Caco-2 (cell line): ENCODE measurements around the gene HELZ. TPM values are rescaled to one million over a fixed set of nuclear protein-coding genes. Genes with fewer than 3 reads are reported as not detected.
A peak's percentile ranks its signal among the peaks of the same experiment; 100 is the strongest.

ENCODE experiments used
- BruUV-seq: library from RNA; stranded (reverse); fragments of 400-500 nt; replicated peaks from 2 replicates; lab custom pipeline; 2021; lab: Mats Ljungman, UMichigan
- CTCF ChIA-PET: fragments of 300-600 bp; sonication (Branson Sonifier 250); formaldehyde crosslinking; loops from one replicate; lab custom pipeline; 2022; ENCODE audit warnings: antibody characterized with exemption; lab: Charles Lee
- POLR2A ChIA-PET: fragments of 300-600 bp; sonication (Branson Sonifier 250); formaldehyde crosslinking; loops from one replicate; lab custom pipeline; 2022; ENCODE audit warnings: antibody characterized with exemption; lab: Charles Lee
- DNase-seq, 2 experiments: peaks; one replicate each; pipeline versions ENCODE4 v3.0.0 to v3.0.0-alpha.2; 2020 to 2022
- H3K27me3 ChIP-seq: replicated peaks from 2 replicates; pipeline ENCODE4 v1.6.0; 2011; ENCODE audit warnings: low read length; ENCODE audit not compliant: control insufficient read depth, insufficient read depth
- H3K36me3 ChIP-seq: 2 replicates; pipeline ENCODE4 v1.5.1; 2011; ENCODE audit warnings: low read length; ENCODE audit not compliant: control insufficient read depth, insufficient read depth
- H3K4me1 ChIP-seq: fragments of 250-450 bp; sonication (Bioruptor Pico); 2 replicates; pipeline ENCODE4 v1.5.1; 2020; ENCODE audit warnings: mild to moderate bottlenecking
- H3K4me3 ChIP-seq: 2 replicates; pipeline ENCODE4 v1.5.1; 2011; ENCODE audit warnings: low read depth, mild to moderate bottlenecking, control low read depth, low read length
- H3K9me3 ChIP-seq: fragments of 250-450 bp; sonication (Bioruptor Pico); 2 replicates; pipeline ENCODE4 v1.5.1; 2020; ENCODE audit warnings: mild to moderate bottlenecking, moderate library complexity
- H3K27ac Mint-ChIP-seq: one replicate; pipeline ENCODE4 v1.8.0; 2022; ENCODE audit warnings: mixed read lengths; ENCODE audit not compliant: unreplicated experiment
- H3K27me3 Mint-ChIP-seq: one replicate; pipeline ENCODE4 v1.8.0; 2022; ENCODE audit warnings: mixed read lengths; ENCODE audit not compliant: insufficient read depth, unreplicated experiment
- H3K36me3 Mint-ChIP-seq: one replicate; pipeline ENCODE4 v1.8.0; 2022; ENCODE audit warnings: mild to moderate bottlenecking, mixed read lengths; ENCODE audit not compliant: insufficient read depth, unreplicated experiment
- H3K4me1 Mint-ChIP-seq: one replicate; pipeline ENCODE4 v1.8.0; 2022; ENCODE audit warnings: low read depth, mixed read lengths; ENCODE audit not compliant: unreplicated experiment
- H3K4me3 Mint-ChIP-seq: one replicate; pipeline ENCODE4 v1.8.0; 2022; ENCODE audit warnings: mild to moderate bottlenecking, moderate library complexity, mixed read lengths; ENCODE audit not compliant: unreplicated experiment
- H3K9me3 Mint-ChIP-seq: one replicate; pipeline ENCODE4 v1.8.0; 2022; ENCODE audit warnings: mixed read lengths; ENCODE audit not compliant: unreplicated experiment
- intact Hi-C: fragments of 100-400 bp; cut with micrococcal nuclease; formaldehyde crosslinking; loops from one replicate; pipeline ENCODE4 v1.10.0; 2022; ENCODE audit not compliant: unreplicated experiment
- total RNA-seq: library from RNA; stranded (reverse); gene quantifications from 2 replicates; pipeline ENCODE4 v1.2.3, GENCODE V29; 2022
- TF ChIP-seq, protein P1 (sequence below), 2 experiments: fragments of 200-600 bp in 1 of 2; IDR thresholded peaks; 1 replicate in 1 of 2; 2 replicates in 1 of 2; pipeline versions ENCODE4 v1.5.1 to v1.8.0; 2011 to 2022; ENCODE audit warnings: antibody characterized with exemption in 1 of 2, control low read depth in 1 of 2, inconsistent platforms in 1 of 2, low read depth in 1 of 2, low read length in 1 of 2, mild to moderate bottlenecking in 1 of 2, moderate library complexity in 1 of 2; ENCODE audit not compliant: insufficient read depth in 1 of 2, severe bottlenecking in 1 of 2, unreplicated experiment in 1 of 2

HELZ gene
- total RNA-seq, 1 experiment from 2014 or later, result 63.8 TPM

GRCh38 chr17:67116045-67116575 lies 128.9 kb downstream of the HELZ start:
- H3K4me1 Mint-ChIP-seq, result peaks cover 11% of the 10 kb centered on the region
- peaks cover 13% of the 10 kb centered on the region for H3K9me3 Mint-ChIP-seq
- no peaks in the 10 kb centered on the region for H3K4me1 ChIP-seq
- DNase-seq, result no peak
- ChIA-PET POLR2A (no interaction called here), CTCF (no interaction called here)
- H3K27ac Mint-ChIP-seq, result no peak overlapping the region
- no peak overlapping the region for H3K4me3 Mint-ChIP-seq
- no TSS peak for BruUV-seq
- no peaks in the 10 kb centered on the region for H3K27me3 ChIP-seq
- H3K27me3 Mint-ChIP-seq, result no peaks in the 10 kb centered on the region
- peaks cover 66% of the 10 kb centered on the region for H3K36me3 Mint-ChIP-seq
- no peak overlapping the region for H3K4me3 ChIP-seq
- intact Hi-C loops, result no loop called here
- H3K36me3 ChIP-seq, result 0 out of 2 replicates have a peak, but pooled peaks cover 2% of the 10 kb centered on the region
- H3K9me3 ChIP-seq, result no peaks in the 10 kb centered on the region
- TF ChIP-seq, protein P1, sequence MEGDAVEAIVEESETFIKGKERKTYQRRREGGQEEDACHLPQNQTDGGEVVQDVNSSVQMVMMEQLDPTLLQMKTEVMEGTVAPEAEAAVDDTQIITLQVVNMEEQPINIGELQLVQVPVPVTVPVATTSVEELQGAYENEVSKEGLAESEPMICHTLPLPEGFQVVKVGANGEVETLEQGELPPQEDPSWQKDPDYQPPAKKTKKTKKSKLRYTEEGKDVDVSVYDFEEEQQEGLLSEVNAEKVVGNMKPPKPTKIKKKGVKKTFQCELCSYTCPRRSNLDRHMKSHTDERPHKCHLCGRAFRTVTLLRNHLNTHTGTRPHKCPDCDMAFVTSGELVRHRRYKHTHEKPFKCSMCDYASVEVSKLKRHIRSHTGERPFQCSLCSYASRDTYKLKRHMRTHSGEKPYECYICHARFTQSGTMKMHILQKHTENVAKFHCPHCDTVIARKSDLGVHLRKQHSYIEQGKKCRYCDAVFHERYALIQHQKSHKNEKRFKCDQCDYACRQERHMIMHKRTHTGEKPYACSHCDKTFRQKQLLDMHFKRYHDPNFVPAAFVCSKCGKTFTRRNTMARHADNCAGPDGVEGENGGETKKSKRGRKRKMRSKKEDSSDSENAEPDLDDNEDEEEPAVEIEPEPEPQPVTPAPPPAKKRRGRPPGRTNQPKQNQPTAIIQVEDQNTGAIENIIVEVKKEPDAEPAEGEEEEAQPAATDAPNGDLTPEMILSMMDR (IDR thresholded peaks at IDR 0.05; ENCODE audit: insufficient read depth in 1 of 2, low read depth in 1 of 2, low read length in 1 of 2, severe bottlenecking in 1 of 2, unreplicated experiment in 1 of 2), result peak in 1 of 2 experiments; percentile 17

DNA sequence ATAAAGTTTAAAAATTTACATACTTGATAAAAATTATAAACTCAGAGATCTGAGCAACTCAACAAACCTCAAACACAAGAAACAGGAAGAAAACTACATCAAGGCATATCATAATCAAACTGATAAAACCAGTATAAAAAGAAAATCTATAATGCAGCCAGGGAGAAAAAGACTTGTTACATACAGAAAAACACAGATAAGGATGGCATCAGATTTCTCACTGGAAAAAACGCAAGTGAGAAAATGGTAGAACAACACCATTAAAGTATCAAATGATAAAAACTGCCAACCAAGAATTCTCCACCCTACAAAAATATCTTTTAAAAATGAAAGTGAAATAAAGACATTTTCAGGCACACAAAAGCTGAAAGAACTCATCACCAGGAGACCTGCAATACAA lies 129.6 kb downstream of the HELZ start:
- peaks cover 18% of the 10 kb centered on the region for H3K4me1 Mint-ChIP-seq
- Histone ChIP-seq H3K4me1 (0 out of 2 replicates have a peak, but pooled peaks cover 5% of the 10 kb centered on the region), H3K27me3 (no peaks in the 10 kb centered on the region), H3K4me3 (no peak overlapping the region), H3K9me3 (no peaks in the 10 kb centered on the region), H3K36me3 (0 out of 2 replicates have a peak, but pooled peaks cover 2% of the 10 kb centered on the region)
- no peaks in the 10 kb centered on the region for H3K27me3 Mint-ChIP-seq
- H3K9me3 Mint-ChIP-seq, result peaks cover 13% of the 10 kb centered on the region
- H3K4me3 Mint-ChIP-seq, result no peak overlapping the region
- TF ChIP-seq, protein P1 (IDR thresholded peaks at IDR 0.05; ENCODE audit: insufficient read depth in 1 of 2, low read depth in 1 of 2, low read length in 1 of 2, severe bottlenecking in 1 of 2, unreplicated experiment in 1 of 2), result no peak
- intact Hi-C loops, result no loop called here
- no peak for DNase-seq
- ChIA-PET POLR2A (no interaction called here), CTCF (no interaction called here)
- no peak overlapping the region for H3K27ac Mint-ChIP-seq
- H3K36me3 Mint-ChIP-seq, result peaks cover 66% of the 10 kb centered on the region
- BruUV-seq, result no TSS peak

DNA sequence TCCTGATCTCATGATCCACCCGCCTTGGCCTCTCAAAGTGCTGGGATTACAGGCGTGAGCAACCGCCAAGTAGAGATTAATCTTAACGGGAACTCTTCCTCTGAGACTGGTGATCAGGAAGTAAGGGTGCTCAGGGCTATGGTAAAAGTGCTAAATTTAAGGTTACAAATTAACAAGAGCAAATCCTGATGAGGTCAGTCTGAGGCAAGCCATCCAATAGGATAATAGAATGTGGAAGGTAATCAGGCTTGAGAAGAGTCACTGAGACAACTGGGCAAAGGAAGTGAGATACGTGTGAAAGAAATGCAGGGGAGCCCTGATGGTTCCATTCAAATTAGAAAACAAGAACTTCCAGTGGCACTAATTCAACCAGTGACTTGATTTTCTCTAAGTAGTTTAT lies 131.5 kb downstream of the HELZ start:
- H3K27me3 Mint-ChIP-seq, result no peaks in the 10 kb centered on the region
- POLR2A ChIA-PET, result no interaction called here
- TF ChIP-seq, protein P1 (IDR thresholded peaks at IDR 0.05; ENCODE audit: insufficient read depth in 1 of 2, low read depth in 1 of 2, low read length in 1 of 2, severe bottlenecking in 1 of 2, unreplicated experiment in 1 of 2), result no peak
- BruUV-seq, result no TSS peak
- H3K4me3 Mint-ChIP-seq, result no peak overlapping the region
- intact Hi-C loops, result no loop called here
- H3K4me1 ChIP-seq, result 0 out of 2 replicates have a peak, but pooled peaks cover 5% of the 10 kb centered on the region
- DNase-seq, result no peak
- peaks cover 18% of the 10 kb centered on the region for H3K4me1 Mint-ChIP-seq
- no peak overlapping the region for H3K27ac Mint-ChIP-seq
- H3K9me3 ChIP-seq, result no peaks in the 10 kb centered on the region
- H3K36me3 ChIP-seq, result peaks cover 4% of the 10 kb centered on the region; the same call in 1 of the 2 replicates
- H3K4me3 ChIP-seq, result no peak overlapping the region
- peaks cover 13% of the 10 kb centered on the region for H3K9me3 Mint-ChIP-seq
- H3K27me3 ChIP-seq, result no peaks in the 10 kb centered on the region
- CTCF ChIA-PET, result no interaction called here
- peaks cover 56% of the 10 kb centered on the region for H3K36me3 Mint-ChIP-seq
